Activated naive CD4-positive, alpha-beta T cell treated with Interleukin-2 at 50 U/mL for 16 hours (primary cell): Measurements from ENCODE around the gene CLPSL2.

Experiments used
- DNase-seq: peaks from one replicate; pipeline ENCODE4 v3.0.0-alpha.2; 2020

The CLPSL2 gene

GRCh38 chr6:35747877-35748276, 28.5 kb upstream of the CLPSL2 start:
- no peak for DNase-seq

GRCh38 chr6:35750557-35750956, 25.8 kb upstream of the CLPSL2 start:
- no peak for DNase-seq

- DNase-seq, result no peak
Measured at GRCh38 chr6:35751594-35751993, 24.8 kb upstream of the CLPSL2 start.

- DNase-seq, result no peak
Measured at GRCh38 chr6:35752330-35752729, 24.1 kb upstream of the CLPSL2 start.

- DNase-seq, result no peak
Measured at GRCh38 chr6:35754452-35755277, 21.7 kb upstream of the CLPSL2 start.

- DNase-seq, result no peak
Measured at GRCh38 chr6:35755278-35755924, 21.0 kb upstream of the CLPSL2 start.

GRCh38 chr6:35757456-35758123, 18.8 kb upstream of the CLPSL2 start:
- no peak for DNase-seq

- no peak for DNase-seq
Measured at GRCh38 chr6:35759426-35759825, 17.0 kb upstream of the CLPSL2 start.

- DNase-seq, result no peak
Measured at GRCh38 chr6:35765739-35766138, 10.7 kb upstream of the CLPSL2 start.

- no peak for DNase-seq
Measured at GRCh38 chr6:35769211-35769610, 7.2 kb upstream of the CLPSL2 start.

- DNase-seq, result no peak
Measured at GRCh38 chr6:35771343-35771627, 5.1 kb upstream of the CLPSL2 start.

- no peak for DNase-seq
Measured at GRCh38 chr6:35774116-35774794, 2.1 kb upstream of the CLPSL2 start.

GRCh38 chr6:35775031-35775430, 1.4 kb upstream of the CLPSL2 start:
- no peak for DNase-seq

- no peak for DNase-seq
Measured at GRCh38 chr6:35777356-35778102, 1.1 kb downstream of the CLPSL2 start.

- DNase-seq, result no peak
Measured at GRCh38 chr6:35778437-35778836, 2.0 kb downstream of the CLPSL2 start.

- DNase-seq, result no peak
Measured at GRCh38 chr6:35780719-35781118, 4.3 kb downstream of the CLPSL2 start, which contains the start of gene CLPSL1. CLPSL1 (plus strand) TSS chr6:35781019; CDS start chr6:35781111, 92 bp downstream.

- no peak for DNase-seq
Measured at GRCh38 chr6:35781290-35781689, 4.9 kb downstream of the CLPSL2 start.

GRCh38 chr6:35782424-35782823, 6.0 kb downstream of the CLPSL2 start:
- no peak for DNase-seq

- no peak for DNase-seq
Measured at GRCh38 chr6:35784200-35784599, 7.8 kb downstream of the CLPSL2 start.

GRCh38 chr6:35786272-35786671, 9.9 kb downstream of the CLPSL2 start:
- DNase-seq, result no peak

GRCh38 chr6:35786810-35787209, 10.4 kb downstream of the CLPSL2 start:
- DNase-seq, result no peak
